CD4-positive, alpha-beta T cell treated with Interferon alpha-2 for 1 hour (primary cell): ENCODE results near the gene COL18A1.

Experiments used
- DNase-seq, 2 donors: peaks; one replicate each; pipeline ENCODE4 v3.0.0-alpha.2; 2020 to 2022

Gene COL18A1

GRCh38 chr21:45383615-45384201, 21.3 kb upstream of the COL18A1 start:
- DNase-seq, result no peak

- DNase-seq, result no peak
Observed at GRCh38 chr21:45384656-45385548, 20.1 kb upstream of the COL18A1 start.

- no peak for DNase-seq
Observed at GRCh38 chr21:45385549-45386050, 19.4 kb upstream of the COL18A1 start.

- no peak for DNase-seq
Observed at GRCh38 chr21:45386336-45386727, 18.6 kb upstream of the COL18A1 start.

- no peak for DNase-seq
Observed at GRCh38 chr21:45386728-45387371, 18.1 kb upstream of the COL18A1 start.

GRCh38 chr21:45387506-45387905, 17.5 kb upstream of the COL18A1 start:
- no peak for DNase-seq

GRCh38 chr21:45388011-45388521, 16.9 kb upstream of the COL18A1 start:
- DNase-seq, result no peak

GRCh38 chr21:45388611-45389296, 16.2 kb upstream of the COL18A1 start:
- DNase-seq, result no peak

GRCh38 chr21:45390121-45390751, 14.7 kb upstream of the COL18A1 start:
- DNase-seq, result no peak

GRCh38 chr21:45390831-45391742, 13.9 kb upstream of the COL18A1 start:
- DNase-seq, result no peak

GRCh38 chr21:45391743-45392572, 13.0 kb upstream of the COL18A1 start:
- no peak for DNase-seq

- no peak for DNase-seq
Observed at GRCh38 chr21:45392573-45392971, 12.4 kb upstream of the COL18A1 start.

- no peak for DNase-seq
Observed at GRCh38 chr21:45393021-45393420, 11.9 kb upstream of the COL18A1 start.

GRCh38 chr21:45393833-45394638, 10.9 kb upstream of the COL18A1 start:
- no peak for DNase-seq

GRCh38 chr21:45396620-45396995, 8.4 kb upstream of the COL18A1 start:
- DNase-seq, result no peak

GRCh38 chr21:45397381-45397780, 7.6 kb upstream of the COL18A1 start:
- no peak for DNase-seq

- DNase-seq, result no peak
Observed at GRCh38 chr21:45401054-45401518, 3.9 kb upstream of the COL18A1 start.

- DNase-seq, result no peak
Observed at GRCh38 chr21:45401916-45402900, 2.8 kb upstream of the COL18A1 start.
